GM18907 (cell line): ENCODE measurements around the gene FIGLA.

Experiments
- ATAC-seq: cut with Tn5 transposase; IDR thresholded peaks from one replicate; pipeline ENCODE4 v1.9.1; 2021; ENCODE audit warnings: mild to moderate bottlenecking, moderate library complexity; ENCODE audit not compliant: unreplicated experiment

The FIGLA gene

DNA sequence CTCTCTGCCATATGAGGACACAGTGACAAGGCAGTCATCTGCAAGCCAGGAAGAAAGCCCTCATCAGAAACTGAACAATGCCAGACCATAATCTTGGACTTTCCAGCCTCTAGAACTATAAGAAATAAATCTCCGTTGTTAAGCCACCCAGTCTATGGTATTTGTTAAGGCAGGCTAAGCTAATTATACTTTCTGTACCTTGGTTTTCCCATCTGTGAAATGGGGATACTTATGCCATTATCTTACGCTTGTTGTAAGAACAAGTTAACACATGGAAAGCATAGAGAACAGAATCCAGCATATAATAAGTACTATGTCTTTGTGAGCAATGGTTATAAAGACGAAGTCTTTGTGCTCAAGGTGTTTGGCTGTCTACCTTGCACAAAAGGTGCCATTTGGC, 14.2 kb downstream of the FIGLA start:
- ATAC-seq: no peak

- ATAC-seq: no peak
These were observed 15.3 kb downstream of the FIGLA start for GRCh38 chr2:70775141-70775540.

GRCh38 chr2:70772486-70773155, 17.8 kb downstream of the FIGLA start:
- ATAC-seq: no peak

GRCh38 chr2:70771446-70771845, 19.0 kb downstream of the FIGLA start:
- peak; percentile 67 for ATAC-seq

DNA sequence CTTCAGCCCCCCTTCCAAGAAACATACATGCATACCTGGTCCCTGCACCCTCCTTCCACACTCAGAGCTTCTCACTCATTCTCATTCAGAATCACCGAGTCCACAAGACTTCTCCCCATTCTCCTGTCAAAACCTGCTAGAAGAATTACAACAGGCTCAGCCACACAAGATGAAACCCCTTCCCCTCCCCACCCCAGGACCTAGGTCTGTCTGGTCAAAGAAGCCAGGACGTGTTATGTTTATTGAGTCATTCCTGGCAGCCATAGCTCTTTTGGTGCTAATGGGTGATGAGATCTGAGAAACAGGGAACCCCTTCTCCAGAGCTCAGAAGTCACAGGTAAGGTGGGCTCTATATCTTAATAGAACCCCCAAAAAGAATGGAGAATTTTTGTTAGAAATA, 21.0 kb downstream of the FIGLA start:
- no peak for ATAC-seq

DNA sequence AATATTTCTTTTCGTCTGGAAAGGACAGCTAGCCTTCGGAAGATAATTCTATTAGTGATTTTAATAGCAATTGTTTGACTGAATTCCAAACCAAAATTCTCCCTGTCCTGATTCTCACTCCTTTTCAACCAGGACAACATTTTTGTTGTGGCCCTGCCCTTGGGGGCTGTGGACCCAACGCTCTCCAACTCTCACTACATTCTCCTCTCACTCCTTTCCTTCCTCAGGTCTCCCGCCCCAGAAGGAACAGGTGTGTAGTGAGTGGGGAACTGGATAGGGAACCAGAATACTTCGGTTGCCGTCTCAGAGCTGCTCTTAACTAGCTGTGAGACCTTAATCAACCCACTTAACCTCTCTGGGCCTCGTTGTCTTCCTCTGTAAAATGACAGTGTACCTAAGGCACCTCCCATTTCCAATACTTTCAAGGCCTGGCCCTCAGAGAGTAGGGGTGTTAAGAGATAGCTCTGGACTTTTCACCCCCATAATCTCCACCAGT, 21.8 kb downstream of the FIGLA start:
- ATAC-seq: no peak

DNA sequence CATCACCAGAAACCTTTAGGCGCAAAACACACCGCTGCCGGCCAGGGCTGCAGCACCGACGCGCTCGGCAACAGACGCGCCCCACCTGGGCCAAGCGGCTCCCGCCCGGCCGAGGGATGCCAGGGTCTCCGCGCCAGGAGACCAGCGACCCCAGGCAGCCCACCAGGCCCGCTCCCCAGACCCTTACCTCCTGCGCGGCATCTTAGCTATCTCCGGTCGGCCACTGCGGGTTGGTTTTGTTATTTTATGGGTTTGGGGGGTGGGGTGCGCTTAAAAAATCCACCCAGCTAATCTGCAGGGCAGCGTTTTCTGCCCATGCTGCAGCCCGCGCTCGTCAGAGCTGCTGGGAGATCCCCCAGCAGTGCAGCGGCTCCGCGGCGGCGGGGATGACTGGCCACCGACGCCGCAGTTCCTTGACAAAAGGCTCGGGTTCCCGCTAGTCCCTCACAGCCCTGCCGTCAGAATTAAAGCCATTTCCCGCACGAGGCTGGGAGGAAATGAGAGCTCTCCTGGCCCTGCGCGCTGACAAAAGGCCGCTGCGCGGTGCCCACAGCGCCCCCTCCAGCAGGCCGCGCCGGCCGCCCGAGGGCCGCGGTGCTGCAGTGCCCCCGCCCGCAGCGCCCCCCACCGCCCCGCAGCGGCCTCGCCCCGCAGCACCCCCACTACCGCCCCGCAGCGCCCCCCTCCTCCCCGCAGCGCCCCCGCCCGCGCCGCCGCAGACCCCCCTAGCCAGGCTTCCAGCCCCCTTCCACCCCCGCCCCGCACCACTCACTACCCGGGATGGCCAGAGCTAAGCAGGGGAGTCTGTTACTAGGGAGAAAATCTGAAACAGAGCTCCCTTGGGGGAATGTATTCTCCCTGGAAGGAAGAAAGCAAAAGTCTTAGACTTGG, 22.5 kb downstream of the FIGLA start, which contains the start of gene ADD2:
Gene ADD2 (minus strand): TSS at position 502 of the 891 bp plus-strand sequence. CDS start 61,792 bp downstream, outside the sequence.
- ATAC-seq: no peak

DNA sequence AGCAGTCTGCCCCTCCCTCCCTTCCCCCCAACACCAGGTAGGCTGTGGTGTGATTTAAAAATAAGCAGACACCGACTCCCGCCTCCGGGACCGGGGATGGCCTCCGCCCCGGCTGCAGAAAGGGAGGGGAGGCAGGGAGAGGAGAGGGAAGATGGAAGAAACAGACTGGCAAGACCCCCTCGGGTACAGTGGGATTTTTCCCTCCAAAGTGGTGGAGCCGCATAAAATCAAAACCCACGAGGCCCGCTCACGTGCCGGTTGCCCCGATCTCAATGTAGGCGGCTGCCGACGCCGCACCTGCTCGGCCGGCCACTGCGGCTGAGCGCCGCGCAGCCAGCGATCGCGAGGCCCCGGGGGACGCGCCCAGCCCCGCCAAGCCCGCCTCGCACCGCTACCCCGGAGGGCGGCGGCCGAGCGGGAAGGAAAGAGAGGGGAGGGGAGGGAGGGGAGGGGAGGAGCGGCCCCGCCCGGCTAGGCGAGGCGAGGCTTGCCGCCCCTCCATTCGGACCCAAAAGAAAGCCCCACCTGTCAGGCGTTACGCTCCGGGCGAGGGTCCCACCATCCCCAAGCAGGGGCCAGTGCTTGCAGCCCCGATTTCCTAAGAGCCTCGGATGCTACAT, 23.3 kb downstream of the FIGLA start:
- no peak for ATAC-seq

DNA sequence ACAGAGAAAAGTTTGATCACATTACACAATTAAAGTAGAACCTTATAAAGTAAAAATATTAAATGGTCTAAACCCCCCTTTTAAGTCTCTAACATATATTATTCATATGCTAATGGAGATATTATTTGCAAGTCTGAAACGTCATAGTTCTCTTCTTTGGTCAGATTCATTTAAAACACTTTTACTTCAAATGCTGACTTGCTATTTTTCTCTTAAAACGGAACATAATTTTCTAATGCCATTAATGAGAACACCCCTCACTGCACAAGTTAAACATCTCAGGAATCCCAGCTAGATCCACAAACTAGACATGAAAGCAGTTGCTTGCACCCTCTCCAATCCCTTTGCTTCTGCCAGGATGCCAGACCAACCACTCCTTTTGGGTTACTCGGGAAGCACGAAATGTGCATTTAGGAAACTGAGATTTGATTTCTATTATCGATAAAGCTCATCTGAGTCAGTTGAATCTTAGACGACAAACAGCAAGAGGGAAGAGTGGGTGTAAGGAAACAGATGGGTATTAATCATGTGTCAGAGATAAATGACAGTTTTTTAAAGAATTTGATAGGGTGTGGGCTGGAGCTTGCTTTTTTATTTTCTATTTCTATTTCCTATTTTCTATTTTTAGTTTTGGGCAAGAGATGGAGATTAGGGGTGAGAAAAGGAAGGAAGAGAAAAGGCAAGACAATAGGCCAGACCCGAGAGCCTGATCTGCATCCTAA, 23.9 kb downstream of the FIGLA start:
- no peak for ATAC-seq

GRCh38 chr2:70765507-70765906, 24.9 kb downstream of the FIGLA start:
- ATAC-seq: no peak

DNA sequence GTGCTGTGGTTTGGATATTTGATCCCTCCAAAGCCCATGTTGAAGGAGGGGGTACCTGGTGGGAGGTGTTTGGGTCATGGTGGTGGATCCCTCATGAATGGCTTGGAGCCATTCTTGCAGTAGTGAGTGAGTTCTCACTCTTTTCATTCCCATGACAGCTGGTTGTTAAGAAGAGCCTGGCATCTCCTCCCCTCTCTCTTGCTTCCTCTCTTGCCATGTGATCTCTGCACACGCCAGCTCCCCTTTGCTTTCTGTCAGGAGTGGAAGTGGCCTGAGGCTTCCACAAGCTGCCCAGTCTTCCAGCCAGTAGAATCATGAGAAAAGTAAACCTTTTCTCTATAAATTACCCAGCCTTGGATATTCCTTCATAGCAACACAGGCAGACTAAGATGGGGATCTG, 31.0 kb downstream of the FIGLA start:
- no peak for ATAC-seq

DNA sequence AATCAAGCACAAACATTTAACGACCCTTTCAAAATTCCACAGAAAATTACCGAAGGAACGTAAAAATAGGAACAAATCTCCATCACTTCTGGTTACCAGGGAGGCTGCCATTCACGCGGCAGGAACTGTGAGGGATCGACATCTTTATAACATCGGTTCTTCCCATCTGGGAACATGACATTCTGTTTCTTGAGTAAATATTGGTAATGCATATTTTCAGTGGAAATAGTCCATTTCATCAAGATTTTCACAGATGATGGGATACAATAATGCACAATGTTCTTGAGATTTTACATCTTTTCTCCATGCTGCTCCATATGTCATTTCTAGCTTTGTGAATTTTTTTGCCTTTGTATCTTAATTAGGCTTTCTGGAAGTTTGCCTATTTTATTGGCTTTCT, 32.5 kb downstream of the FIGLA start:
- no peak for ATAC-seq

GRCh38 chr2:70757360-70757759, 33.1 kb downstream of the FIGLA start:
- ATAC-seq: no peak

DNA sequence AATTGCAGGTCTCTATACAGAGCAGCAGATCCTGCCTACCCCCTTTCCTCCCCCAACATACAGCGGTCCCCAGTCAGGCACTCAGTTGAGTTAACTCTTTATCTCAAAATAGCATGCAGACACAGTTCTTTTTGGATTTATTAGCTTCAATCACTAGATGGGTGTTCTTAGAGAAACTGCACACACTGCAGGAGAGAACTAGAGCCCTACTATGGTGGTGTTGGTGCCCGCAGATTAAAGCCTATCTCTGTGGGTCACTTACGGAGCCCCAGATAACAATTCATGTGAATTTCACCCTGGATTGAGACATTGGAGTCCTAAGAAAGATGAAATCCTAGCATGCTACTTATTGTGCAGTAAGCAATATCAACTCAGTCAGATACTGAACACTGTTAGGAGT, 34.3 kb downstream of the FIGLA start:
- no peak for ATAC-seq

DNA sequence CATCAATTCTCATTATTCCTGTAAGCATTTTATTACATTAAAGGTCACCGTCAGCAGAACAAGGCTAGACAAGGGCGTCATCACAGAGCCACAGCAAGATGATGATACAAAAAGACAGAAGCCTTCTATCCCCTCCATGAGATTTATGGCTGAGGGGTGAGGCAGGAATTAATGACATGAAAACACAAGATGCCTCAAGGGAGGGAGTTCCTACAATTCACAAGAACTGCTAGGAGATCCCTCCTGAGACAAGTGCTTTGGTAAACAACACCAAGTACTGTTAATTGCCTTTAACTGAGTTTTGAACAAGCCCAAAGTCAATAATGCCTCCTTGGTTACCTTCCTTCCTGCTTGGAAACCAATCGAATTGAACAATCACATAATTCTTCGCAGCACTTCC, 36.5 kb downstream of the FIGLA start:
- no peak for ATAC-seq

GRCh38 chr2:70753031-70753430, 37.4 kb downstream of the FIGLA start:
- ATAC-seq: no peak

DNA sequence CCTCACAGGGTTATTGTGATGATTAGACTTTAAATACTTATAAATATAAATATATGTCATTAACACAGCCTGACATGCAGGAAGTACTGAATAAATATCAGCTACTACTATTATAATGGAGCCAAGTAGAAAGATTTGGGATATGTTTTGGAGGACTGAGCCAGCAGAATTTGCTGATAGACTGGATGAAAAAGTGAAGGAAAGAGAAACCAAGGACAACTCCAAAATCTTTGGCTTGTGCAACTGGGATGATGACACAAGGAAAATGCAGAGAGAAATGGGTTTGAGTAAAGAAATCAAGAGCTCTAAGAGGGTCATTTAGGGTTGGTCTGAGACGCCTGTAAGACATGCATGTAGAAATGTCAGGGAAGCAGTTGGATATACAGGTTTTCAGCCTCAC, 38.0 kb downstream of the FIGLA start:
- no peak for ATAC-seq

DNA sequence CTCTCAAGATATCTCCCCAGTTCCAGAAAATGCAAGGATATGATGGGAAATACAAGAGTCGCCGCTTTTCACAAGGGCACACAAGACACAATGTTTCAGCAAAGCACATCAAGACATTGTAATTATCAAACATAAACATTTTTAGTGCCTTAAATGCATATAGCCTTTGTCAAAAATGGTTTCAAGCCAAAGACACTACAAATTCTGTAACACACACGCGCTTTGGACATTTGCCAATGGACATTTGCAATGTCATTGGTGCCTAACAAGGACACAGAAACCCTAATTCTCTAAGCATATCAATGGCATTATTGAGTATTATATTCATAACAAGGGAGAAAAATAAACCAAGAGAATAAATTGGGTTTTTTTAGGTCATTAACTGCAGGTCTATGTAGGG, 38.6 kb downstream of the FIGLA start:
- no peak for ATAC-seq

DNA sequence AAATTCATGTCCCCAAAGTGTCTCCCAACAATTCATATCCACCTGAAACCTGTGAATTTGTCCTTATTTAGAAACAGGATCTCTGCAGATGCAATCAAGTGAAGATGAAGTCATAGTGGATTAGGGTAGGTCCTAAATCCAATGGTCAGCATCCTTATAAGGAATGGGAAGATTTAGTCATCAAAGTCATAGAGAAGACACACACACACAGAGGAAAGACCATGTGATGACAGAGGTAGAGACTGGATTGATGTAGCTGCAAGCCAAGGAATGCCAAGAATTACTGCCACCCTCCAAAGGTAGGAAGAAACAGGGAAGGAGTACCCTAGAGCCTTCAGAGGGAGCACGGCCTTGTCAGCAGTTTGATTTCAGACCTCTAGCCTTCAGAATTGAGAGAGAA, 40.1 kb downstream of the FIGLA start:
- ATAC-seq: no peak

- no peak for ATAC-seq
These were observed 42.2 kb downstream of the FIGLA start for GRCh38 chr2:70748002-70748784.
